IMR-90 (cell line): ENCODE measurements around the gene FBXO4. TPM values are rescaled to one million over a fixed set of nuclear protein-coding genes. Genes with fewer than 3 reads are reported as not detected.
A peak's percentile ranks its signal among the peaks of the same experiment; 100 is the strongest.

ENCODE experiments used
- ATAC-seq: fragments of 200-7000 bp; cut with Tn5 transposase; 2 replicates; pipeline ENCODE4 v1.9.1; 2020; ENCODE audit warnings: low read depth, mild to moderate bottlenecking, moderate library complexity
- BruUV-seq: library from RNA; stranded (reverse); fragments of 400-500 nt; replicated peaks from 2 replicates; lab custom pipeline; 2021; lab: Mats Ljungman, UMichigan
- CTCF ChIA-PET: fragments of 300-600 bp; formaldehyde crosslinking; extraction: SDS; loops from one replicate; lab custom pipeline; 2021; ENCODE audit warnings: antibody characterized with exemption; lab: Yijun Ruan, JAX
- POLR2A ChIA-PET: fragments of 300-600 bp; sonication (Branson Sonifier 250); formaldehyde crosslinking; loops from one replicate; lab custom pipeline; 2022; ENCODE audit warnings: antibody characterized with exemption; ENCODE audit not compliant: unreplicated experiment; lab: Charles Lee
- DNase-seq: peaks from one replicate; pipeline ENCODE4 v3.0.0; 2013
- H2AFZ ChIP-seq: replicated peaks from 2 replicates; pipeline ENCODE3; 2013; ENCODE audit warnings: low read length, mild to moderate bottlenecking; ENCODE audit not compliant: poor library complexity
- H2AK5ac ChIP-seq: 2 replicates; pipeline ENCODE4 v1.6.1; 2013; ENCODE audit warnings: low read depth, low read length, inconsistent platforms
- H2AK9ac ChIP-seq: replicated peaks from 2 replicates; pipeline ENCODE3; 2013; ENCODE audit warnings: mild to moderate bottlenecking, low read depth, low read length, moderate library complexity; ENCODE audit not compliant: poor library complexity
- H2BK120ac ChIP-seq: 2 replicates; pipeline ENCODE4 v1.6.1; 2013; ENCODE audit warnings: low read depth, low read length, inconsistent platforms
- H2BK15ac ChIP-seq: 3 replicates; pipeline ENCODE4 v1.6.1; 2013; ENCODE audit warnings: low read depth, low read length, inconsistent platforms
- H2BK20ac ChIP-seq: 2 replicates; pipeline ENCODE4 v1.6.1; 2013; ENCODE audit warnings: low read depth, mild to moderate bottlenecking, inconsistent platforms, low read length, moderate library complexity
- H2BK5ac ChIP-seq: 2 replicates; pipeline ENCODE4 v1.6.1; 2013; ENCODE audit warnings: mild to moderate bottlenecking, low read depth, low read length, inconsistent platforms; ENCODE audit not compliant: poor library complexity, severe bottlenecking
- H3K14ac ChIP-seq: replicated peaks from 2 replicates; pipeline ENCODE4 v1.6.1; 2013; ENCODE audit warnings: low read depth, low read length, inconsistent platforms
- H3K18ac ChIP-seq: 2 replicates; pipeline ENCODE4 v1.6.1; 2013; ENCODE audit warnings: low read depth, low read length, control low read depth
- H3K23ac ChIP-seq: 2 replicates; pipeline ENCODE4 v1.6.1; 2013; ENCODE audit warnings: low read depth, low read length, inconsistent platforms
- H3K27ac ChIP-seq: 2 replicates; pipeline ENCODE4 v1.5.1; 2013; ENCODE audit warnings: mild to moderate bottlenecking, control low read depth, low read length; ENCODE audit not compliant: insufficient read depth
- H3K27me3 ChIP-seq: 2 replicates; pipeline ENCODE4 v1.6.1; 2013; ENCODE audit warnings: low read length; ENCODE audit not compliant: control insufficient read depth, insufficient read depth
- H3K36me3 ChIP-seq: 2 replicates; pipeline ENCODE4 v1.6.1; 2013; ENCODE audit warnings: low read length, mixed read lengths; ENCODE audit not compliant: control insufficient read depth, insufficient read depth
- H3K4ac ChIP-seq: 2 replicates; pipeline ENCODE4 v1.6.1; 2013; ENCODE audit warnings: low read depth, low read length, inconsistent platforms
- H3K4me1 ChIP-seq: 2 replicates; pipeline ENCODE4 v1.6.1; 2013; ENCODE audit warnings: low read length, mixed read lengths; ENCODE audit not compliant: control insufficient read depth, insufficient read depth
- H3K4me2 ChIP-seq: 2 replicates; pipeline ENCODE4 v1.6.1; 2013; ENCODE audit warnings: low read depth, mild to moderate bottlenecking, control low read depth, low read length, moderate library complexity
- H3K4me3 ChIP-seq: 2 replicates; pipeline ENCODE4 v1.5.1; 2013; ENCODE audit warnings: low read depth, mild to moderate bottlenecking, control low read depth, low read length, moderate library complexity; ENCODE audit not compliant: insufficient read depth
- H3K56ac ChIP-seq: 2 replicates; pipeline ENCODE4 v1.6.1; 2013; ENCODE audit warnings: low read length, inconsistent platforms; ENCODE audit not compliant: insufficient read depth; ENCODE audit errors: extremely low read depth
- H3K79me1 ChIP-seq, 2 experiments: 2 replicates each; pipeline ENCODE4 v1.6.1; 2013; ENCODE audit warnings: low read length in 2 of 2, inconsistent platforms in 1 of 2, low read depth in 1 of 2
- H3K9ac ChIP-seq: 2 replicates; pipeline ENCODE4 v1.6.1; 2013; ENCODE audit warnings: low read depth, low read length, control low read depth
- H3K9me1 ChIP-seq: 2 replicates; pipeline ENCODE4 v1.6.1; 2013; ENCODE audit warnings: low read length, inconsistent platforms; ENCODE audit not compliant: insufficient read depth
- H3K9me3 ChIP-seq: 2 replicates; pipeline ENCODE4 v1.6.1; 2013; ENCODE audit warnings: low read length; ENCODE audit not compliant: control insufficient read depth, insufficient read depth
- H4K20me1 ChIP-seq: 2 replicates; pipeline ENCODE4 v1.6.1; 2013; ENCODE audit warnings: low read length, inconsistent platforms; ENCODE audit not compliant: insufficient read depth
- H4K5ac ChIP-seq: 2 replicates; pipeline ENCODE4 v1.6.1; 2013; ENCODE audit warnings: mild to moderate bottlenecking, low read depth, low read length, control low read depth
- H4K8ac ChIP-seq, 2 experiments: 2 replicates each; pipeline ENCODE4 v1.6.1; 2013; ENCODE audit warnings: low read depth in 2 of 2, low read length in 2 of 2, control low read depth in 1 of 2, inconsistent platforms in 1 of 2
- H4K91ac ChIP-seq: 2 replicates; pipeline ENCODE4 v1.6.1; 2013; ENCODE audit warnings: low read depth, low read length, inconsistent platforms; ENCODE audit not compliant: insufficient read depth
- BHLHE40 ChIP-seq: fragments of 150-350 bp; IDR thresholded peaks from 2 replicates; pipeline ENCODE4 v1.6.1; 2016; ENCODE audit warnings: mild to moderate bottlenecking, low read depth, low read length
- CEBPB ChIP-seq: IDR thresholded peaks from 2 replicates; pipeline ENCODE4 v1.6.1; 2012; ENCODE audit warnings: low read depth, low read length, improper control_type of control experiment
- CHD1 ChIP-seq: IDR thresholded peaks from 2 replicates; pipeline ENCODE4 v1.6.1; 2012; ENCODE audit warnings: low read depth, low read length, improper control_type of control experiment
- FOS ChIP-seq: fragments of 150-350 bp; IDR thresholded peaks from 2 replicates; pipeline ENCODE4 v1.6.1; 2016; ENCODE audit warnings: low read depth, low read length
- MAFK ChIP-seq: IDR thresholded peaks from 2 replicates; pipeline ENCODE4 v1.6.1; 2012; ENCODE audit warnings: low read depth, low read length, improper control_type of control experiment
- NFE2L2 ChIP-seq: fragments of 150-350 bp; IDR thresholded peaks from 2 replicates; pipeline ENCODE4 v1.6.1; 2016; ENCODE audit warnings: low read depth, mild to moderate bottlenecking, low read length
- POLR2A ChIP-seq: IDR thresholded peaks from 2 replicates; pipeline ENCODE4 v1.6.1; 2012; ENCODE audit warnings: mild to moderate bottlenecking, low read depth, low read length
- RFX5 ChIP-seq: IDR thresholded peaks from 2 replicates; pipeline ENCODE4 v1.8.0; 2012; ENCODE audit warnings: low read depth, mild to moderate bottlenecking, low read length, moderate library complexity
- SMC3 ChIP-seq: fragments of 150-350 bp; IDR thresholded peaks from 2 replicates; pipeline ENCODE4 v1.6.1; 2016; ENCODE audit warnings: low read depth, mild to moderate bottlenecking, antibody characterized with exemption, low read length, moderate library complexity
- WGBS, 2 experiments: methylation state at CpG; one replicate each; pipeline versions ENCODE4 v1.1.5 to v1.1.7; 2013; ENCODE audit warnings: missing lambda C conversion rate in 2 of 2; ENCODE audit not compliant: insufficient read length in 1 of 2; ENCODE audit errors: extremely low coverage in 2 of 2; 5-methylcytosine and 5-hydroxymethylcytosine counted together
- dilution Hi-C: fragments of 300-500 bp; cut with HindIII; formaldehyde crosslinking; loops from one replicate; pipeline ENCODE4 v1.14.3; 2018; ENCODE audit warnings: low sequenced_read_pairs; ENCODE audit not compliant: unreplicated experiment
- in situ Hi-C: fragments of 300-500 bp; cut with MboI; formaldehyde crosslinking; loops from 3 replicates; pipeline ENCODE4 v1.14.3; 2019; ENCODE audit warnings: low sequenced_read_pairs, inconsistent platforms, mixed read lengths
- intact Hi-C: fragments of 100-400 bp; cut with micrococcal nuclease; formaldehyde crosslinking; loops from 2 replicates; pipeline ENCODE4 v1.10.0; 2022
- polyA plus RNA-seq, 3 experiments: library from polyadenylated mRNA; depleted of rRNA; stranded (reverse); fragments of >200 nt; gene quantifications; 2 replicates each; pipeline ENCODE4 v1.2.3, GENCODE V29; 2012; ENCODE audit warnings: low replicate concordance in 1 of 3
- total RNA-seq: library from RNA; depleted of rRNA; stranded (reverse); fragments of >200 nt; gene quantifications from 2 replicates; pipeline ENCODE4 v1.2.3, GENCODE V29; 2012
- TF ChIP-seq, protein P1 (sequence below): fragments of 150-350 bp; IDR thresholded peaks from 2 replicates; pipeline ENCODE4 v1.6.1; 2016; ENCODE audit warnings: low read depth, mild to moderate bottlenecking, low read length, moderate library complexity, borderline replicate concordance
- TF ChIP-seq, protein P2 (sequence below): conservative IDR thresholded peaks from 2 replicates; pipeline ENCODE4 v1.5.1; 2012; ENCODE audit warnings: mild to moderate bottlenecking, low read depth, low read length, improper control_type of control experiment
- TF ChIP-seq, protein P3 (sequence below): fragments of 150-350 bp; IDR thresholded peaks from 2 replicates; pipeline ENCODE4 v1.6.1; 2017; ENCODE audit warnings: mild to moderate bottlenecking, antibody characterized with exemption, low read length, low read depth

The FBXO4 gene
- total and polyA plus RNA-seq, 2 of the 4 experiments (the other 2 are of a cell fraction): 3.5 to 4.1 TPM

DNA sequence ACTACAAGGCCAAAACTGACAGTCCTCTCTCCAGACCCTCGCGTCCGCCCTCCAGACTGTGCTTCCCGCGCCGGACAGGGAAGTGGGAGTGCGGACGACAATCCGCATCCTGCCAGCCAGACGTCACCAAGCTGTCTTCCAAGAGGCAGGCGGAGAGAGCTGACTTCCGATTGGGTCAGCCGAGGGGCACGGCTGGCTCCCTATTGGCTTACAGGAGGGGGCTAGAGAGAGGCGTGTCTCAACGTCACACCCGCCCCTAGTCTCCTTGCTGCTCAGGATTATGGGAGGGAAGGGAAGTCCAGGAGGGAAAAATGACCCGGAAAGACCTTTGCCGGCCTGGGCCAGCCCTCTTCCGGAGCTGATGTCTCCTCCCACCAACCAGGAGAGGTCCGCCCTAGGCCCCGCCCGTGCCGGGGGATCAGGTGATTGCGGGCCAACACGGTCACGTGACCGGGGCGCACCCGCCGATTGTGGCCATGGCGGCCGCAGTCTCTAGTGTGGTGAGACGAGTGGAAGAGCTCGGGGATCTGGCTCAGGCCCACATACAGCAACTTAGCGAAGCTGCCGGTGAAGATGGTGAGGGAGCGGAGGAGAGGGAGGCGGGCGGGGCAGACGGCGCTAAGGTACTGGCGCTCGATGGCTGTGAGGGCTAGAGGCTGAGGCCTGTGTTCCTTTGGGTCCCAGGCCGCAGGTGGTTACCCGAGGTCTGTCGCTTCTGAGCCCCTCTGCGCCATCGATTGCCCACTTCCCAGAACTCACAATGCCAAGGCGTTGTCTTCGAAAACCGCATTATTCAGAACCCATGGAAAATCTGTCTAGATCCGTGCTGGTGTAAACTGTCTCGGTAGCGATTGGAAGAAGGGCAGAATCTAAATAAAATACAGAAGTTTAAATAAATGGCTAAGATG lies 20.9 kb upstream of the FBXO4 start, which contains the start of gene RIMOC1 (continued):
- TF ChIP-seq SMC3: no peak
- TF ChIP-seq, protein P1, sequence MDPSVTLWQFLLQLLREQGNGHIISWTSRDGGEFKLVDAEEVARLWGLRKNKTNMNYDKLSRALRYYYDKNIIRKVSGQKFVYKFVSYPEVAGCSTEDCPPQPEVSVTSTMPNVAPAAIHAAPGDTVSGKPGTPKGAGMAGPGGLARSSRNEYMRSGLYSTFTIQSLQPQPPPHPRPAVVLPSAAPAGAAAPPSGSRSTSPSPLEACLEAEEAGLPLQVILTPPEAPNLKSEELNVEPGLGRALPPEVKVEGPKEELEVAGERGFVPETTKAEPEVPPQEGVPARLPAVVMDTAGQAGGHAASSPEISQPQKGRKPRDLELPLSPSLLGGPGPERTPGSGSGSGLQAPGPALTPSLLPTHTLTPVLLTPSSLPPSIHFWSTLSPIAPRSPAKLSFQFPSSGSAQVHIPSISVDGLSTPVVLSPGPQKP: peak; percentile 64; the same call in 1 of the 2 replicates

DNA sequence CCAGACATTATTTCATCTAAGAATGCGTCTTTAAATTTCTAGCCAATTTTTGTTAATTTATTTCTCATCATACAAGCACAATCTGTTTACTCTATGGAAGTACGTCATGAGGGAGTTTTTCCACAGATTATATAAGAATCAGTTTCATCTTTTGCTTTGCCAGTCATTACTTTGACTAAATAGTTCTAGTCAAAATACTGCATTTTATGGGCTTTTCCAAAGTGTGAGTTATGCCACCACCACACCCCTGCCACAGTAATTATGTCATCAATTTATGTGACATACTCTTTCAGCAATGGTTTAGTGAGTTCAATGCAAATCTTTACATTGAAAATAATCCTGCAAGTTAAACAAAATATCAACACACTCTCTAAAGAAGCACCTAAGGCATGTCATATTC lies 18.9 kb upstream of the FBXO4 start:
- Histone ChIP-seq H2AFZ (no peak overlapping the region), H3K79me1 (peaks cover 11 to 23% of the 10 kb centered on the region in 2 experiments; a peak in 2 of 4 replicates), H3K4me2 (no peak overlapping the region), H3K14ac (no peak overlapping the region), H3K9me1 (no peaks in the 10 kb centered on the region; the same call in 1 of the 2 replicates), H4K20me1 (no peaks in the 10 kb centered on the region; the same call in 1 of the 2 replicates), H3K9me3 (no peaks in the 10 kb centered on the region), H3K4ac (no peak overlapping the region), H2BK120ac (no peak overlapping the region), H3K4me3 (no peak overlapping the region), H3K27me3 (no peaks in the 10 kb centered on the region), H2BK5ac (no peak overlapping the region), H3K4me1 (no peaks in the 10 kb centered on the region; the same call in 1 of the 2 replicates), H3K9ac (no peak overlapping the region), H2BK15ac (no peak overlapping the region), H4K8ac (no peak overlapping the region), H2AK9ac (no peak overlapping the region), H2BK20ac (no peak overlapping the region), H3K36me3 (peaks cover 10% of the 10 kb centered on the region), H2AK5ac (no peak overlapping the region), H4K91ac (no peak overlapping the region), H4K5ac (no peak overlapping the region), H3K23ac (no peak overlapping the region), H3K56ac (no peak overlapping the region), H3K27ac (no peak overlapping the region), H3K18ac (no peak overlapping the region)
- no CpG with 5 or more reads among the region's 2 CpGs for WGBS, 2 experiments
- in situ Hi-C loops: no loop called here
- ATAC-seq (no peak), DNase-seq (no peak)
- POLR2A ChIA-PET: no interaction called here
- BruUV-seq: no TSS peak
- intact Hi-C loops: no loop called here
- CTCF ChIA-PET: no interaction called here
- dilution Hi-C loops: no loop called here
- TF ChIP-seq RFX5 (no peak), SMC3 (no peak), BHLHE40 (no peak), NFE2L2 (no peak), POLR2A (no peak), CEBPB (no peak), FOS (no peak), CHD1 (no peak), MAFK (no peak)
- TF ChIP-seq, protein P2, sequence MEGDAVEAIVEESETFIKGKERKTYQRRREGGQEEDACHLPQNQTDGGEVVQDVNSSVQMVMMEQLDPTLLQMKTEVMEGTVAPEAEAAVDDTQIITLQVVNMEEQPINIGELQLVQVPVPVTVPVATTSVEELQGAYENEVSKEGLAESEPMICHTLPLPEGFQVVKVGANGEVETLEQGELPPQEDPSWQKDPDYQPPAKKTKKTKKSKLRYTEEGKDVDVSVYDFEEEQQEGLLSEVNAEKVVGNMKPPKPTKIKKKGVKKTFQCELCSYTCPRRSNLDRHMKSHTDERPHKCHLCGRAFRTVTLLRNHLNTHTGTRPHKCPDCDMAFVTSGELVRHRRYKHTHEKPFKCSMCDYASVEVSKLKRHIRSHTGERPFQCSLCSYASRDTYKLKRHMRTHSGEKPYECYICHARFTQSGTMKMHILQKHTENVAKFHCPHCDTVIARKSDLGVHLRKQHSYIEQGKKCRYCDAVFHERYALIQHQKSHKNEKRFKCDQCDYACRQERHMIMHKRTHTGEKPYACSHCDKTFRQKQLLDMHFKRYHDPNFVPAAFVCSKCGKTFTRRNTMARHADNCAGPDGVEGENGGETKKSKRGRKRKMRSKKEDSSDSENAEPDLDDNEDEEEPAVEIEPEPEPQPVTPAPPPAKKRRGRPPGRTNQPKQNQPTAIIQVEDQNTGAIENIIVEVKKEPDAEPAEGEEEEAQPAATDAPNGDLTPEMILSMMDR: no peak
- TF ChIP-seq, protein P3, sequence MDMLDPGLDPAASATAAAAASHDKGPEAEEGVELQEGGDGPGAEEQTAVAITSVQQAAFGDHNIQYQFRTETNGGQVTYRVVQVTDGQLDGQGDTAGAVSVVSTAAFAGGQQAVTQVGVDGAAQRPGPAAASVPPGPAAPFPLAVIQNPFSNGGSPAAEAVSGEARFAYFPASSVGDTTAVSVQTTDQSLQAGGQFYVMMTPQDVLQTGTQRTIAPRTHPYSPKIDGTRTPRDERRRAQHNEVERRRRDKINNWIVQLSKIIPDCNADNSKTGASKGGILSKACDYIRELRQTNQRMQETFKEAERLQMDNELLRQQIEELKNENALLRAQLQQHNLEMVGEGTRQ: no peak
